GM12864 (cell line): ENCODE results near the gene APOD.
A peak's percentile ranks its signal among the peaks of the same experiment; 100 is the strongest.

Source experiments
- DNase-seq: peaks from one replicate; pipeline ENCODE4 v3.0.0-alpha.2; 2011; ENCODE audit warnings: low read depth
- H3K4me3 ChIP-seq: 2 replicates; pipeline ENCODE4 v1.5.1; 2011; ENCODE audit warnings: mild to moderate bottlenecking, low read depth, low read length, control low read depth
- TF ChIP-seq, protein P1 (sequence below): IDR thresholded peaks from 2 replicates; pipeline ENCODE4 v1.5.1; 2011; ENCODE audit warnings: low read depth, mild to moderate bottlenecking, moderate library complexity, low read length, control low read depth, inconsistent platforms; ENCODE audit errors: missing control alignments

The APOD gene

DNA sequence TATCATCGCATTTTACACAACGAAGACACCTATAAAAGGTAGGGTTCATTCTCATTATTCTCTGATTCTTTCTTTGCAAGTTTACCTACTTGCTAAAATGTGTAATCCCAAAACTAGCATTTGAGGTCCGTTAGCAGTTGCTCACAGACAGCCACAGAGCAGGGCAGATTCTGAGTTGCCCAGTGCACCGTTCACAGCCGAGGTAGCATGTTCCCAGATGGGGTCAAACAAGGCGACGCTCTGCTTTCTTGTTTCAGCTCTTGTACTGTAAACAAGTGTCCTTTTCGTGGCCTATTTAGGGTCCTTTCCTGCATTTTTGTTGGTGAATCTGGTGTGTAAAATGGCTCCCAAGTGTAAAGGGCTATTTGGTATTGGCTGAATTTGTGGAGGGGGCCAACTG, 43.7 kb downstream of the APOD start:
- TF ChIP-seq, protein P1, sequence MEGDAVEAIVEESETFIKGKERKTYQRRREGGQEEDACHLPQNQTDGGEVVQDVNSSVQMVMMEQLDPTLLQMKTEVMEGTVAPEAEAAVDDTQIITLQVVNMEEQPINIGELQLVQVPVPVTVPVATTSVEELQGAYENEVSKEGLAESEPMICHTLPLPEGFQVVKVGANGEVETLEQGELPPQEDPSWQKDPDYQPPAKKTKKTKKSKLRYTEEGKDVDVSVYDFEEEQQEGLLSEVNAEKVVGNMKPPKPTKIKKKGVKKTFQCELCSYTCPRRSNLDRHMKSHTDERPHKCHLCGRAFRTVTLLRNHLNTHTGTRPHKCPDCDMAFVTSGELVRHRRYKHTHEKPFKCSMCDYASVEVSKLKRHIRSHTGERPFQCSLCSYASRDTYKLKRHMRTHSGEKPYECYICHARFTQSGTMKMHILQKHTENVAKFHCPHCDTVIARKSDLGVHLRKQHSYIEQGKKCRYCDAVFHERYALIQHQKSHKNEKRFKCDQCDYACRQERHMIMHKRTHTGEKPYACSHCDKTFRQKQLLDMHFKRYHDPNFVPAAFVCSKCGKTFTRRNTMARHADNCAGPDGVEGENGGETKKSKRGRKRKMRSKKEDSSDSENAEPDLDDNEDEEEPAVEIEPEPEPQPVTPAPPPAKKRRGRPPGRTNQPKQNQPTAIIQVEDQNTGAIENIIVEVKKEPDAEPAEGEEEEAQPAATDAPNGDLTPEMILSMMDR = no peak
- no peak for DNase-seq
- peak overlapping the region; percentile 96 for H3K4me3 ChIP-seq

DNA sequence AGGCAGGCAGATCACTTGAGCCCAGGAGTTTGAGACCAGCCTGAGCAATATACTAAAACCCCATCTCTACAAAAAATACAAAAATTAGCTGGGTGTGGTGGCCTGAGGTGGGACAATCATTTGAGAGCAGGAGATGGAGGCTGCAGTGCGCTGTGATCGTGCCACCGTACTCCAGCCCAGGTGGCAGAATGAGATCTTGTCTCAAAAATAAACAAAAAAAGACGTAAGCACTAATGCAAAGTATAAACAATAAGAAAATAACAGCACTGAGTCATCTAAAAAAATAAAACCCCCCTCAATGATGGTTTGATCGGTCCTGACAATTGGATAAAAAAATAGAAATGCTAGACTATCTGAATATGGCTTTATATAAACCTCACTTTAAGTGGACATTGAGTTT, 44.3 kb downstream of the APOD start:
- TF ChIP-seq, protein P1 = no peak

GRCh38 chr3:195537995-195538394, 45.7 kb downstream of the APOD start:
- TF ChIP-seq, protein P1 = no peak
- DNase-seq = peak; percentile 79

More for the DNA sequence above, 44.3 kb downstream of the APOD start:
- DNase-seq = no peak
- no peak overlapping the region for H3K4me3 ChIP-seq

GRCh38 chr3:195535293-195535692, 48.4 kb downstream of the APOD start:
- TF ChIP-seq, protein P1 = no peak
- no peak overlapping the region for H3K4me3 ChIP-seq
- DNase-seq = no peak

More at GRCh38 chr3:195537995-195538394, 45.7 kb downstream of the APOD start:
- no peak overlapping the region; the same call in 1 of the 2 replicates for H3K4me3 ChIP-seq

DNA sequence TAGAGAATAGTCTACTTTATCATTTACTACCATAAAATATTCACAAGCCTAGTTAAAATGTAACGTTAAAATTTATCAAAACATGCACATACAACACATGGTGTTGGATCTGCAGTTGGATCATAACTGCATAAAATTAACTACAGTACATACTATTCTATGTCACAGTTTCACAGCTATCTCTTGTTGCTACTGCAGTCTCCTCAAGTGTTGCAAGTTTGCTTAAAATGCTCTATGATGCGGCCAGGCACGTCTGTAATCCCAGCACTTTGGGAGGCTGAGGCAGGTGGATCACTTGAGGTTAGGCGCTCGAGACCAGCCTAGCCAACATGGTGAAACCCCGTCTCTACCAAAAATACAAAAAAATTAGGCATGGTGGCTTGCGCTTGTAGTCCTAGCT, 50.9 kb downstream of the APOD start:
- TF ChIP-seq, protein P1 = no peak
- no peak for DNase-seq
- no peak overlapping the region for H3K4me3 ChIP-seq

- TF ChIP-seq, protein P1 = no peak
- no peak overlapping the region for H3K4me3 ChIP-seq
Measured at GRCh38 chr3:195532345-195532744, 51.4 kb downstream of the APOD start.

DNA sequence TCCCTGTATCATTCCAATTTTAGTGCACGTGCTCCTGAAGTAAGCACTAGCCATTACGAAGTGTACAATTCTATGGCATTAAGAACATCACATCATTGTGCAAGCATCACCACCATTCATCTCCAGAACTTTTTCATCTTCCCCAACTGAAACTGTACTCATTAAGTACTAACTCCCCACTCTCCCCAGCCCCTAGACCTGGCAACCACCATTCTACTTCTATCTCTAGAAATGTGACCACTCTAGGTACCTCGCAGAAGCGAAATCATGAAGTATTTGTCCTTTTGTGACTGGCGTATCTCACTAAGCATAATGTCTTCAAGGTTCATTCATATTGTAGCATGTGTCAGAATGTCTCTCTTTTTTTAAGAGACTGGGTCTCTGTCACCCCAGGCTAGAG, 52.1 kb downstream of the APOD start:
- no peak for DNase-seq
- H3K4me3 ChIP-seq = no peak overlapping the region
- TF ChIP-seq, protein P1 = no peak

More at GRCh38 chr3:195532345-195532744, 51.4 kb downstream of the APOD start:
- DNase-seq = no peak
